A673 (cell line): ENCODE results near the gene SPACA6.

Source experiments
- CTCF ChIP-seq: fragments of 300-800, 200-600 bp; sonication (generic); conservative IDR thresholded peaks from 2 replicates; pipeline ENCODE4 v1.5.1; 2017; ENCODE audit warnings: low read depth, mild to moderate bottlenecking, antibody characterized with exemption, low read length, moderate library complexity, mixed read lengths
- EZH2 ChIP-seq: fragments of 200-600 bp; sonication (generic); IDR thresholded peaks from 2 replicates; pipeline ENCODE4 v1.6.1; 2017; ENCODE audit warnings: borderline replicate concordance, low read depth, mild to moderate bottlenecking, mixed read lengths, antibody characterized with exemption, low read length; ENCODE audit not compliant: poor library complexity, severe bottlenecking

DNA sequence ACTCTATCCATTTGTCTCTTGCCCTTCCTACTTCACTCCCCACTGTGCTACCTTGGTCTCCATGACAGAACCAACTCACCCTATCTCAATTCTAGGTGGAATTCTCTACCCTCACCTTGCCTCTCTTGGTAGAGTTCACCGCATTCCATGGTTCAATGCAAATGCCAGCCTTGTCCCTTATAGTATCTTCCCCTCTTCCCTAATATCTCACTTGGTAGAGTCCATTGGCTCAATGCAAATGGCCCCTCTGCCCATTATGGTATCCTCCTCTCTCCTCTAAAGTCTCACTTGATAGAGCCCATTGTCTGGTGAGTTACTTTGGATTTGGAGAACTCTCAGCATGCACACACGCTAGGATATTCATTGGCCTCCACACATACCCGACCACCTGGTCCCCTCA lies 22.7 kb downstream of the SPACA6 start:
- TF ChIP-seq CTCF (no peak), EZH2 (no peak)
